GM06990 (cell line): ENCODE data around the gene CLEC20A.

Experiments used
- DNase-seq: peaks from one replicate; pipeline ENCODE4 v3.0.0-alpha.2; 2011; ENCODE audit not compliant: insufficient read length; ENCODE audit errors: extremely low read depth
- H3K27me3 ChIP-seq: replicated peaks from 2 replicates; pipeline ENCODE4 v1.6.0; 2011; ENCODE audit warnings: low read length; ENCODE audit not compliant: control insufficient read depth, insufficient read depth
- H3K36me3 ChIP-seq: 2 replicates; pipeline ENCODE4 v1.5.1; 2011; ENCODE audit warnings: low read length; ENCODE audit not compliant: control insufficient read depth, insufficient read depth
- H3K4me3 ChIP-seq: replicated peaks from 2 replicates; pipeline ENCODE4 v1.5.1; 2011; ENCODE audit warnings: low read depth, mild to moderate bottlenecking, control low read depth, low read length
- CTCF ChIP-seq: IDR thresholded peaks from 2 replicates; pipeline ENCODE4 v1.5.1; 2011; ENCODE audit warnings: low read length, control low read depth, mild to moderate bottlenecking, inconsistent platforms; ENCODE audit not compliant: insufficient read depth, poor library complexity, severe bottlenecking

CLEC20A gene

DNA sequence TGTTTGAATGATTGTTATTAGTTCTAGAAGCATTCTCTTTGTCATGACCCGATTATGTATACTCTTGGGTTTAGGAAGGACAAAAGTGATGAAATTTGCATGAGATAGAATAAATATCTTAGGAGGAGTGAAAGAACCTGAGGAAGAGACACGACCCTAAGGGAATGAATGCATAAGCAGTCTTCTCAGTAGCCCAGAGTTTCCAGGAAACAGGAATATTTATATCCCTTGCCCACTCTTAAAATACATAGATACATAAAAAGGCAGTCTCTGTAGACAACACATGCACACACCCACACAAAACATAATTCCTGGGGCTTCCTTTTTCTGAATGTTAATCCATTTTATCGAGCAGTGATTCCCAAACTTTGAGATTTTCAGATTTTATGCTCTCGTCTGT is 19.4 kb downstream of the CLEC20A start:
- no peak for TF ChIP-seq CTCF
- no peaks in the 10 kb centered on the region for H3K27me3 ChIP-seq
- no peak for DNase-seq
- no peak overlapping the region for H3K4me3 ChIP-seq
- H3K36me3 ChIP-seq = no peaks in the 10 kb centered on the region

- no peak overlapping the region for H3K4me3 ChIP-seq
- H3K36me3 ChIP-seq = no peaks in the 10 kb centered on the region
- peak; percentile 5 for TF ChIP-seq CTCF
- no peaks in the 10 kb centered on the region; the same call in 1 of the 2 replicates for H3K27me3 ChIP-seq
- DNase-seq = no peak
Measured at GRCh38 chr1:178472531-178472930, 24.2 kb downstream of the CLEC20A start.

- DNase-seq = no peak
- Histone ChIP-seq H3K36me3 (no peaks in the 10 kb centered on the region), H3K27me3 (no peaks in the 10 kb centered on the region; the same call in 1 of the 2 replicates), H3K4me3 (no peak overlapping the region)
- no peak for TF ChIP-seq CTCF
Measured at GRCh38 chr1:178470411-178470960, 26.3 kb downstream of the CLEC20A start.

- Histone ChIP-seq H3K36me3 (no peaks in the 10 kb centered on the region), H3K4me3 (no peak overlapping the region), H3K27me3 (no peaks in the 10 kb centered on the region; the same call in 1 of the 2 replicates)
- TF ChIP-seq CTCF = no peak
- DNase-seq = no peak
Measured at GRCh38 chr1:178467837-178468236, 28.9 kb downstream of the CLEC20A start.

- TF ChIP-seq CTCF = no peak
- DNase-seq = no peak
- Histone ChIP-seq H3K36me3 (no peaks in the 10 kb centered on the region), H3K4me3 (no peak overlapping the region), H3K27me3 (no peaks in the 10 kb centered on the region)
Measured at GRCh38 chr1:178465011-178465410, 31.8 kb downstream of the CLEC20A start.

DNA sequence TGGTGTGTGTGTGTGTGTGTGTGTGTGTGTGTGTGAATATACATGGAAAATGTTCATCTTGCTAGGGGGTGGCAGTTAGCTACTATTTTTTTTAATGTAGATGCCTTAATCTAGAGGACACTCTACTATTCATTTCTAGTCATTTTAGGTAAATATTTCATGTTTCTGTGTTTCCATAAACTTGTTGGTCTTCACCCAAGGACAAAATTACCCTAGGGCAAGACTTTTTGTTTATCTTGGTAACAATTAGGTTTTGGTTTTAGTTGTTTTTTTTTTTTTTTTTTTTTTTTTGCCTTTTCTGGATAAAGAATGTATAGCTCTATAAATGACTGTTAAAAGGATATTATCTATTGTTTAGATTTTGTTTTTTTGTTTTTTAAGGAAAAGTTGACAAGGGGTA is 32.2 kb downstream of the CLEC20A start:
- no peak for DNase-seq
- no peak for TF ChIP-seq CTCF
- Histone ChIP-seq H3K27me3 (no peaks in the 10 kb centered on the region), H3K4me3 (no peak overlapping the region), H3K36me3 (no peaks in the 10 kb centered on the region)
